BLaER1 treated with 17β-estradiol and CSF1 and Interleukin-3, amounts not matched to agents 10 nM and 100 nM (cell line): ENCODE measurements around the gene AADACL3.

Experiments used
- H3K27ac ChIP-seq, 11 experiments: shearing (Covaris generic); formaldehyde crosslinking; 2 replicates each; pipeline ENCODE4 v1.8.1; 2022
- H3K27me3 ChIP-seq, 11 experiments: shearing (Covaris generic); formaldehyde crosslinking; 2 replicates each; pipeline ENCODE4 v1.8.1; 2022
- H3K36me3 ChIP-seq, 11 experiments: shearing (Covaris generic); formaldehyde crosslinking; 2 replicates each; pipeline ENCODE4 v1.8.1; 2022
- H3K4me1 ChIP-seq, 10 experiments: shearing (Covaris generic); formaldehyde crosslinking; 2 replicates each; pipeline ENCODE4 v1.8.1; 2022
- H3K4me2 ChIP-seq, 11 experiments: shearing (Covaris generic); formaldehyde crosslinking; 2 replicates each; pipeline ENCODE4 v1.8.1; 2022
- H3K4me3 ChIP-seq, 10 experiments: shearing (Covaris generic); formaldehyde crosslinking; 2 replicates each; pipeline ENCODE4 v1.8.1; 2022
- H3K9ac ChIP-seq, 11 experiments: shearing (Covaris generic); formaldehyde crosslinking; 2 replicates each; pipeline ENCODE4 v1.8.1; 2022
- H3K9me3 ChIP-seq, 11 experiments: shearing (Covaris generic); formaldehyde crosslinking; replicated peaks in 1 of 11; 2 replicates each; pipeline ENCODE4 v1.8.1; 2022
- H4K20me1 ChIP-seq, 11 experiments: shearing (Covaris generic); formaldehyde crosslinking; 2 replicates each; pipeline ENCODE4 v1.8.1; 2022
- Cebpa-rat ChIP-seq, 11 experiments: shearing (Covaris generic); IDR thresholded peaks; 2 replicates each; pipeline ENCODE4 v1.8.1; 2022

The AADACL3 gene

GRCh38 chr1:12772520-12772919 is 56.6 kb downstream of the AADACL3 start:
- no peak for TF ChIP-seq Cebpa-rat (IDR thresholded peaks at IDR 0.05)
- Histone ChIP-seq H3K27me3 (no peaks in the 10 kb centered on the region), H3K27ac (no peak overlapping the region)

GRCh38 chr1:12773438-12773837 is 57.5 kb downstream of the AADACL3 start, which contains the start of gene PRAMEF12:
Gene PRAMEF12, plus strand, starts transcription at chr1:12773738. Its CDS starts 1,130 bp downstream, at chr1:12774868.
- H3K9ac ChIP-seq = no peak within 1 kb of the TSS
- no peak within 1 kb of the TSS for H3K27ac ChIP-seq
- no peaks in the 10 kb centered on the region for H3K4me1 ChIP-seq
- no peak within 1 kb of the TSS for H3K4me3 ChIP-seq
- no peaks in the 10 kb centered on the region for H3K27me3 ChIP-seq
- H3K9me3 ChIP-seq = peaks cover 0 to 3% (median 0%) of the 10 kb centered on the region in 11 experiments; a peak in 1 of 22 replicates
- no peak within 1 kb of the TSS for H3K4me2 ChIP-seq
- no peak for TF ChIP-seq Cebpa-rat (IDR thresholded peaks at IDR 0.05)
- H4K20me1 ChIP-seq = no peaks in the 10 kb centered on the region
- no peaks in the 10 kb centered on the region for H3K36me3 ChIP-seq

More at GRCh38 chr1:12772520-12772919, 56.6 kb downstream of the AADACL3 start:
- no peak overlapping the region for H3K9ac ChIP-seq
- no peak overlapping the region for H3K4me2 ChIP-seq
- no peaks in the 10 kb centered on the region for H4K20me1 ChIP-seq
- no peak overlapping the region for H3K4me3 ChIP-seq
- H3K9me3 ChIP-seq = peaks cover 0 to 3% (median 0%) of the 10 kb centered on the region in 11 experiments; a peak in 1 of 22 replicates
- no peaks in the 10 kb centered on the region for H3K4me1 ChIP-seq
- H3K36me3 ChIP-seq = no peaks in the 10 kb centered on the region

DNA sequence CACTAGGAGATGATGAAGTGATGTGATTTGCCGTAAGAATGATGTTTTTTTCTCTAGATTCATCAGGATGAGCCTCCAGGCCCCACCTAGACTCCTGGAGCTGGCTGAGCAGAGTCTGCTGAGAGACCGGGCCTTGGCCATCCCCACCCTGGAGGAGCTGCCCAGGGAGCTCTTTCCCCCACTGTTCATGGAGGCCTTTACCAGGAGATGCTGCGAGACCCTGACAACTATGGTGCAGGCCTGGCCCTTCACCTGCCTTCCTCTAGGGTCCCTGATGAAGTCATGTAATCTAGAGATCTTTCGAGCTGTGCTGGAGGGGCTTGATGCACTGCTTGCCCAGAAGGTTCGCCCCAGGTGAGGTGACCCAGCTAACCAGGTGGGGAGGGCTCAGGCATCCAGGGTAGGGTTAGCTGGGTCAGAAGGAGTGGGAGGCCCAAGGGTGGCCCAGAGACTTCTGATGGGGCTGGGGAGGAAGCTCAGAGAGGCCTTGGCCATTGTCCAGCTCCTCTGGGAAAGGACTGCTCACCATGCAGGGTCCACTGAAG is 59.0 kb downstream of the AADACL3 start:
- H3K27me3 ChIP-seq = no peaks in the 10 kb centered on the region
- peaks cover 0 to 3% (median 0%) of the 10 kb centered on the region in 11 experiments; a peak in 1 of 22 replicates for H3K9me3 ChIP-seq
- H3K4me2 ChIP-seq = no peak overlapping the region
- no peaks in the 10 kb centered on the region for H3K4me1 ChIP-seq
- no peak for TF ChIP-seq Cebpa-rat (IDR thresholded peaks at IDR 0.05)
- H3K4me3 ChIP-seq = no peak overlapping the region
- no peaks in the 10 kb centered on the region for H4K20me1 ChIP-seq
- H3K27ac ChIP-seq = no peak overlapping the region
- H3K9ac ChIP-seq = no peak overlapping the region
- H3K36me3 ChIP-seq = no peaks in the 10 kb centered on the region

DNA sequence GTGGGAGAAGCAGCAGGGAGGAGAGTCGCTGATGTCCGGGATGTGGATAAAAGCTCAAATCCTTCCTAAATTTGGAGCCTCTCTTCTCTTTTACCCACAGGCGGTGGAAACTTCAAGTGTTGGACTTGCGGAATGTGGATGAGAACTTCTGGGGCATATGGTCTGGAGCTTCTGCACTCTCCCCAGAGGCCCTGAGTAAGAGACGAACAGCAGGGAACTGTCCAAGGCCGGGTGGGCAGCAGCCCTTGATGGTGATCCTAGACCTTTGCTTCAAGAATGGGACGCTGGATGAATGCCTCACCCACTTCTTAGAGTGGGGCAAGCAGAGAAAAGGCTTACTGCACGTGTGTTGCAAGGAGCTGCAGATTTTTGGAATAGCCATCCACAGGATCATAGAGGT is 59.5 kb downstream of the AADACL3 start:
- H3K27ac ChIP-seq = no peak overlapping the region
- H3K4me2 ChIP-seq = no peak overlapping the region
- no peaks in the 10 kb centered on the region for H4K20me1 ChIP-seq
- H3K9me3 ChIP-seq = peaks cover 0 to 3% (median 0%) of the 10 kb centered on the region in 11 experiments; a peak in 1 of 22 replicates
- H3K27me3 ChIP-seq = no peaks in the 10 kb centered on the region
- H3K4me3 ChIP-seq = no peak overlapping the region
- H3K9ac ChIP-seq = no peak overlapping the region
- H3K4me1 ChIP-seq = no peaks in the 10 kb centered on the region
- TF ChIP-seq Cebpa-rat (IDR thresholded peaks at IDR 0.05) = no peak
- H3K36me3 ChIP-seq = no peaks in the 10 kb centered on the region

DNA sequence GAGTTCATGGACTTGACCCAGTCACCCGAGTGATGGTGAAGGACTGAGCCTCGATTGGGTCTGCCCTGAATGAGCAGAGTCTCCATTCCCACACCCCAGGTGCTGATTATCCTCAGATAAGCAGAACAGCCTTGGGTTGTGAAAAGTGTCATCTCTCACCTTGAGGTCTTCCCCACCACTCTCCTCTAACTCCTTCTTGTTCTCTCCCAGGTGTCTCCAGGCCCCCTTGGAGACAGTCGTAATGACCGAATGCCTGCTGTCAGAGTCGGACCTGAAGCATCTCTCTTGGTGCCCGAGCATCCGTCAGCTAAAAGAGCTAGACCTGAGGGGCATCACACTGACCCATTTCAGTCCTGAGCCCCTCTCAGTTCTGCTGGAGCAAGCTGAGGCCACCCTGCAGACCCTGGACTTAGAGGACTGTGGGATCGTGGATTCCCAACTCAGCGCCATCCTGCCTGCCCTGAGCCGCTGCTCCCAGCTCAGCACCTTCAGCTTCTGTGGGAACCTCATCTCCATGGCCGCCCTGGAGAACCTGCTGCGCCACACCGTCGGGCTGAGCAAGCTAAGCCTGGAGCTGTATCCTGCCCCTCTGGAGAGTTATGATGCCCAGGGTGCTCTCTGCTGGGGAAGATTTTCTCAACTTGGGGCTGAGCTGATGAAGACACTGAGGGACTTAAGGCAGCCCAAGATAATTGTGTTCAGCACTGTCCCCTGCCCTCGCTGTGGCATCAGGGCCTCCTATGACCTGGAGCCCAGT is 61.1 kb downstream of the AADACL3 start:
- no peaks in the 10 kb centered on the region for H3K36me3 ChIP-seq
- H3K4me1 ChIP-seq = no peaks in the 10 kb centered on the region
- H3K4me2 ChIP-seq = no peak overlapping the region
- no peak overlapping the region for H3K27ac ChIP-seq
- peaks cover 0 to 3% (median 0%) of the 10 kb centered on the region in 11 experiments; a peak in 1 of 22 replicates for H3K9me3 ChIP-seq
- no peak for TF ChIP-seq Cebpa-rat (IDR thresholded peaks at IDR 0.05)
- H3K27me3 ChIP-seq = no peaks in the 10 kb centered on the region
- no peaks in the 10 kb centered on the region for H4K20me1 ChIP-seq
- H3K4me3 ChIP-seq = no peak overlapping the region
- H3K9ac ChIP-seq = no peak overlapping the region
